ENCODE data around the gene IQCE. TPM values are rescaled to one million over a fixed set of nuclear protein-coding genes. Genes with fewer than 3 reads are reported as not detected.
A peak's percentile ranks its signal among the peaks of the same experiment; 100 is the strongest.

IQCE gene
- total and polyA plus RNA-seq, 8 donors: 14.7 to 25.1 (median 19.1) TPM

- no peak for TF ChIP-seq CTCF (IDR thresholded peaks at IDR 0.05)
- intact Hi-C loops (cut with DNase I): no loop called here
- Histone ChIP-seq H3K9me3 (no peaks in the 10 kb centered on the region), H3K27ac (no peak overlapping the region), H3K27me3 (no peaks in the 10 kb centered on the region), H3K4me1 (no peaks in the 10 kb centered on the region), H3K36me3 (peaks cover 0 to 100% of the 10 kb centered on the region in 2 donors), H3K4me3 (no peak overlapping the region)
- ATAC-seq: no peak
- peak in 2 of 4 donors; percentile 29 to 78 for DNase-seq
These were observed 15.6 kb upstream of the IQCE start for GRCh38 chr7:2542916-2543871.

GRCh38 chr7:2544541-2545188 is 14.1 kb upstream of the IQCE start:
- Histone ChIP-seq H3K9me3 (no peaks in the 10 kb centered on the region), H3K36me3 (peaks cover 0 to 100% of the 10 kb centered on the region in 2 donors)

GRCh38 chr7:2545746-2546425 is 12.9 kb upstream of the IQCE start:
- no peaks in the 10 kb centered on the region for H3K4me1 ChIP-seq
- peak in 1 of 4 donors; percentile 67 for DNase-seq
- no peak for ATAC-seq
- H3K9me3 ChIP-seq: no peaks in the 10 kb centered on the region
- intact Hi-C loops (cut with DNase I): no loop called here
- no peaks in the 10 kb centered on the region for H3K27me3 ChIP-seq
- H3K36me3 ChIP-seq: peaks cover 0 to 92% of the 10 kb centered on the region in 2 donors
- TF ChIP-seq CTCF (IDR thresholded peaks at IDR 0.05): no peak
- no peak overlapping the region for H3K4me3 ChIP-seq
- no peak overlapping the region for H3K27ac ChIP-seq

More at GRCh38 chr7:2544541-2545188, 14.1 kb upstream of the IQCE start:
- intact Hi-C loops (cut with DNase I): no loop called here
- no peak for TF ChIP-seq CTCF (IDR thresholded peaks at IDR 0.05)
- ATAC-seq: no peak
- Histone ChIP-seq H3K27ac (no peak overlapping the region), H3K4me1 (no peaks in the 10 kb centered on the region), H3K27me3 (no peaks in the 10 kb centered on the region), H3K4me3 (no peak overlapping the region)
- peak in 1 of 4 donors; percentile 59 for DNase-seq

GRCh38 chr7:2546776-2547586 is 11.8 kb upstream of the IQCE start:
- intact Hi-C loops (cut with DNase I): no loop called here
- Histone ChIP-seq H3K9me3 (no peaks in the 10 kb centered on the region), H3K27me3 (no peaks in the 10 kb centered on the region), H3K27ac (no peak overlapping the region), H3K4me1 (peaks cover 0 to under 1% of the 10 kb centered on the region in 2 donors), H3K36me3 (peaks cover 0 to 81% of the 10 kb centered on the region in 2 donors), H3K4me3 (no peak overlapping the region)
- DNase-seq: peak in 2 of 4 donors; percentile 22 to 59
- ATAC-seq: no peak
- TF ChIP-seq CTCF (IDR thresholded peaks at IDR 0.05): no peak

Data from left lung (tissue), 10 donors.